ENCODE measurements around the gene PAGE2B. TPM values are rescaled to one million over a fixed set of nuclear protein-coding genes. Genes with fewer than 3 reads are reported as not detected.

PAGE2B gene
- total and polyA plus RNA-seq, 10 of the 15 experiments (the other 5 are each of a cell fraction or from before 2014, with no cell fraction given) = 0.22 to 0.65 (median 0.32) TPM; not detected in 7

DNA sequence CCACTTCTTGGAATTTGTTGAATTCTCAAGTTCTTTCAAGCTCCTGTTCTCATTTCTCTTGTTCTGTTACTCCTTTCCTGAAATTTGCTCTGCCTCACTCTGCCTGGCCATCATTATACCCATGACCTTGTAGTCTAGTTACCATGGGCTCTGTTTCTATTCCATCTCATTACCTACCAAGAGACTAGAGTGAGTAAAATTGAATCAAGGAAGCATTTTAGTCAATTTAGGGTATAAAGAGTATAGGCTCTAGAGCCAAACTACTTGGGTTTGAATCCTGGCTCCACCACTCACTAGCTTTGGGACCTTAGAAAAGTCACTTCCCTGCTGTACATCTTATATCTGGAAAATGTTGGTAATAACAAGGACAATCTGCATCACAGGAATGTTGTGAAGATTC, 46.2 kb upstream of the PAGE2B start:
- no peaks in the 10 kb centered on the region for H3K36me3 ChIP-seq (ENCODE audit: control insufficient read depth in 2 of 2, insufficient read depth in 2 of 2, low read length in 1 of 2)
- in situ Hi-C loops (cut with MboI) (no loop called here), intact Hi-C loops (cut with micrococcal nuclease; ENCODE audit: unreplicated experiment) (no loop called here)
- no peak for FAIRE-seq
- DNase-seq (ENCODE audit: low read depth, low spot score) = no peak
- H3K4me3 ChIP-seq = no peak overlapping the region
- no peaks in the 10 kb centered on the region for H3K79me2 ChIP-seq (ENCODE audit: control insufficient read depth, insufficient read depth, low read length)
- POLR2A ChIA-PET = no interaction called here
- BruUV-seq (replicated peaks) = no TSS peak
- H4K20me1 ChIP-seq (ENCODE audit: control insufficient read depth, insufficient read depth) = no peaks in the 10 kb centered on the region
- RAD21 ChIA-PET (ENCODE audit: unreplicated experiment) = no interaction called here
- CTCF ChIA-PET = no interaction called here
- no peak overlapping the region for H3K4me2 ChIP-seq (ENCODE audit: control insufficient read depth, insufficient read depth)
- no peak overlapping the region for H3K9ac ChIP-seq (ENCODE audit: control insufficient read depth, insufficient read depth, low read length)
- H3K27ac ChIP-seq (ENCODE audit: control insufficient read depth, insufficient read depth) = no peak overlapping the region
- H2AFZ ChIP-seq (ENCODE audit: control insufficient read depth, low read depth, low read length) = no peak overlapping the region
- no peak for TF ChIP-seq BHLHE40 (IDR thresholded peaks at IDR 0.05; ENCODE audit: borderline replicate concordance in 1 of 2, low read depth in 2 of 2, low read length in 1 of 2)
- TF ChIP-seq MXI1 (IDR thresholded peaks at IDR 0.05; ENCODE audit: low read depth, low read length) = no peak
- TF ChIP-seq, protein P1, sequence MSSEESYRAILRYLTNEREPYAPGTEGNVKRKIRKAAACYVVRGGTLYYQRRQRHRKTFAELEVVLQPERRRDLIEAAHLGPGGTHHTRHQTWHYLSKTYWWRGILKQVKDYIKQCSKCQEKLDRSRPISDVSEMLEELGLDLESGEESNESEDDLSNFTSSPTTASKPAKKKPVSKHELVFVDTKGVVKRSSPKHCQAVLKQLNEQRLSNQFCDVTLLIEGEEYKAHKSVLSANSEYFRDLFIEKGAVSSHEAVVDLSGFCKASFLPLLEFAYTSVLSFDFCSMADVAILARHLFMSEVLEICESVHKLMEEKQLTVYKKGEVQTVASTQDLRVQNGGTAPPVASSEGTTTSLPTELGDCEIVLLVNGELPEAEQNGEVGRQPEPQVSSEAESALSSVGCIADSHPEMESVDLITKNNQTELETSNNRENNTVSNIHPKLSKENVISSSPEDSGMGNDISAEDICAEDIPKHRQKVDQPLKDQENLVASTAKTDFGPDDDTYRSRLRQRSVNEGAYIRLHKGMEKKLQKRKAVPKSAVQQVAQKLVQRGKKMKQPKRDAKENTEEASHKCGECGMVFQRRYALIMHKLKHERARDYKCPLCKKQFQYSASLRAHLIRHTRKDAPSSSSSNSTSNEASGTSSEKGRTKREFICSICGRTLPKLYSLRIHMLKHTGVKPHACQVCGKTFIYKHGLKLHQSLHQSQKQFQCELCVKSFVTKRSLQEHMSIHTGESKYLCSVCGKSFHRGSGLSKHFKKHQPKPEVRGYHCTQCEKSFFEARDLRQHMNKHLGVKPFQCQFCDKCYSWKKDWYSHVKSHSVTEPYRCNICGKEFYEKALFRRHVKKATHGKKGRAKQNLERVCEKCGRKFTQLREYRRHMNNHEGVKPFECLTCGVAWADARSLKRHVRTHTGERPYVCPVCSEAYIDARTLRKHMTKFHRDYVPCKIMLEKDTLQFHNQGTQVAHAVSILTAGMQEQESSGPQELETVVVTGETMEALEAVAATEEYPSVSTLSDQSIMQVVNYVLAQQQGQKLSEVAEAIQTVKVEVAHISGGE (CRISPR knock-in tag; IDR thresholded peaks at IDR 0.05) = no peak
- no peak for TF ChIP-seq RBBP5 (conservative IDR thresholded peaks at IDR 0.05)
- TF ChIP-seq ZNF24 (IDR thresholded peaks at IDR 0.05) = no peak
- TF ChIP-seq, protein P2, sequence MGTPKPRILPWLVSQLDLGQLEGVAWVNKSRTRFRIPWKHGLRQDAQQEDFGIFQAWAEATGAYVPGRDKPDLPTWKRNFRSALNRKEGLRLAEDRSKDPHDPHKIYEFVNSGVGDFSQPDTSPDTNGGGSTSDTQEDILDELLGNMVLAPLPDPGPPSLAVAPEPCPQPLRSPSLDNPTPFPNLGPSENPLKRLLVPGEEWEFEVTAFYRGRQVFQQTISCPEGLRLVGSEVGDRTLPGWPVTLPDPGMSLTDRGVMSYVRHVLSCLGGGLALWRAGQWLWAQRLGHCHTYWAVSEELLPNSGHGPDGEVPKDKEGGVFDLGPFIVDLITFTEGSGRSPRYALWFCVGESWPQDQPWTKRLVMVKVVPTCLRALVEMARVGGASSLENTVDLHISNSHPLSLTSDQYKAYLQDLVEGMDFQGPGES (IDR thresholded peaks at IDR 0.05) = no peak
- TF ChIP-seq TARDBP (IDR thresholded peaks at IDR 0.05; ENCODE audit: borderline replicate concordance) = no peak
- no peak for TF ChIP-seq POLR2A (IDR thresholded peaks at IDR 0.05; ENCODE audit: low read depth, low read length)
- TF ChIP-seq CHD1 (IDR thresholded peaks at IDR 0.05; ENCODE audit: low read depth, low read length) = no peak
- TF ChIP-seq IKZF2 (IDR thresholded peaks at IDR 0.05) = no peak
- no peak for TF ChIP-seq TBL1XR1 (IDR thresholded peaks at IDR 0.05; ENCODE audit: low read depth, low read length)
- no peak for TF ChIP-seq NR2F1 (conservative IDR thresholded peaks at IDR 0.05)
- no peak for TF ChIP-seq CHD4 (IDR thresholded peaks at IDR 0.05)
- no peak for TF ChIP-seq FOS (IDR thresholded peaks at IDR 0.05; ENCODE audit: borderline replicate concordance, extremely low read depth, insufficient read length)
- TF ChIP-seq, protein P3, sequence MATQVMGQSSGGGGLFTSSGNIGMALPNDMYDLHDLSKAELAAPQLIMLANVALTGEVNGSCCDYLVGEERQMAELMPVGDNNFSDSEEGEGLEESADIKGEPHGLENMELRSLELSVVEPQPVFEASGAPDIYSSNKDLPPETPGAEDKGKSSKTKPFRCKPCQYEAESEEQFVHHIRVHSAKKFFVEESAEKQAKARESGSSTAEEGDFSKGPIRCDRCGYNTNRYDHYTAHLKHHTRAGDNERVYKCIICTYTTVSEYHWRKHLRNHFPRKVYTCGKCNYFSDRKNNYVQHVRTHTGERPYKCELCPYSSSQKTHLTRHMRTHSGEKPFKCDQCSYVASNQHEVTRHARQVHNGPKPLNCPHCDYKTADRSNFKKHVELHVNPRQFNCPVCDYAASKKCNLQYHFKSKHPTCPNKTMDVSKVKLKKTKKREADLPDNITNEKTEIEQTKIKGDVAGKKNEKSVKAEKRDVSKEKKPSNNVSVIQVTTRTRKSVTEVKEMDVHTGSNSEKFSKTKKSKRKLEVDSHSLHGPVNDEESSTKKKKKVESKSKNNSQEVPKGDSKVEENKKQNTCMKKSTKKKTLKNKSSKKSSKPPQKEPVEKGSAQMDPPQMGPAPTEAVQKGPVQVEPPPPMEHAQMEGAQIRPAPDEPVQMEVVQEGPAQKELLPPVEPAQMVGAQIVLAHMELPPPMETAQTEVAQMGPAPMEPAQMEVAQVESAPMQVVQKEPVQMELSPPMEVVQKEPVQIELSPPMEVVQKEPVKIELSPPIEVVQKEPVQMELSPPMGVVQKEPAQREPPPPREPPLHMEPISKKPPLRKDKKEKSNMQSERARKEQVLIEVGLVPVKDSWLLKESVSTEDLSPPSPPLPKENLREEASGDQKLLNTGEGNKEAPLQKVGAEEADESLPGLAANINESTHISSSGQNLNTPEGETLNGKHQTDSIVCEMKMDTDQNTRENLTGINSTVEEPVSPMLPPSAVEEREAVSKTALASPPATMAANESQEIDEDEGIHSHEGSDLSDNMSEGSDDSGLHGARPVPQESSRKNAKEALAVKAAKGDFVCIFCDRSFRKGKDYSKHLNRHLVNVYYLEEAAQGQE (IDR thresholded peaks at IDR 0.05; ENCODE audit: low read depth, low read length) = no peak
- no peak for TF ChIP-seq MTA2 (IDR thresholded peaks at IDR 0.05; ENCODE audit: low read depth)
- no peak for TF ChIP-seq CREB1 (IDR thresholded peaks at IDR 0.05; ENCODE audit: low read depth)
- TF ChIP-seq EZH2 (IDR thresholded peaks at IDR 0.05; ENCODE audit: borderline replicate concordance, control insufficient read depth, low read depth, low read length) = no peak
- SMC1A ChIA-PET (ENCODE audit: uncharacterized antibody, unreplicated experiment) = no interaction called here
- H3K9me3 ChIP-seq (replicated peaks; ENCODE audit: control insufficient read depth, insufficient read depth, low read length) = no peaks in the 10 kb centered on the region
- H3K4me1 ChIP-seq (ENCODE audit: control insufficient read depth, insufficient read depth, low read length) = no peaks in the 10 kb centered on the region
- no peaks in the 10 kb centered on the region for H3K27me3 ChIP-seq (replicated peaks in 1 of 2; ENCODE audit: control insufficient read depth in 2 of 2, insufficient read depth in 2 of 2, low read length in 1 of 2)
- ATAC-seq = no peak

All from GM12878 (cell line).